NCI-H345 (cell line): ENCODE data around the gene COPRS.
"Not testable (repeated sequence)": the region's sequence is repeated elsewhere in the genome, so short reads cannot be mapped to it uniquely, and the experiment has no call there.

ENCODE experiments used
- DNase-seq: peaks from one replicate; lab custom pipeline; 2025; lab: John Stamatoyannopoulos, UW

The COPRS gene

GRCh38 chr17:31843070-31843745 is 15.8 kb downstream of the COPRS start:
- no peak for DNase-seq

GRCh38 chr17:31842195-31843069 is 16.6 kb downstream of the COPRS start:
- DNase-seq = peak; percentile 79

GRCh38 chr17:31841850-31842194 is 17.2 kb downstream of the COPRS start:
- no peak for DNase-seq

GRCh38 chr17:31838636-31839225 is 20.3 kb downstream of the COPRS start:
- DNase-seq = no peak

GRCh38 chr17:31835984-31836383 is 23.1 kb downstream of the COPRS start:
- DNase-seq = no peak

GRCh38 chr17:31834448-31834847 is 24.6 kb downstream of the COPRS start:
- DNase-seq = no peak

- no peak for DNase-seq
Observed at GRCh38 chr17:31832746-31833145, 26.3 kb downstream of the COPRS start.

- no peak for DNase-seq
Observed at GRCh38 chr17:31830971-31831858, 27.8 kb downstream of the COPRS start.

- no peak for DNase-seq
Observed at GRCh38 chr17:31829649-31830048, 29.4 kb downstream of the COPRS start.

GRCh38 chr17:31828955-31829354 is 30.1 kb downstream of the COPRS start:
- not testable (repeated sequence) for DNase-seq

- no peak for DNase-seq
Observed at GRCh38 chr17:31825961-31826691, 32.9 kb downstream of the COPRS start.

- DNase-seq = no peak
Observed at GRCh38 chr17:31824766-31825360, 34.2 kb downstream of the COPRS start.

GRCh38 chr17:31823014-31823413 is 36.0 kb downstream of the COPRS start:
- no peak for DNase-seq

GRCh38 chr17:31820691-31821435 is 38.2 kb downstream of the COPRS start:
- DNase-seq = no peak

GRCh38 chr17:31819578-31819977 is 39.5 kb downstream of the COPRS start:
- DNase-seq = no peak

- not testable (repeated sequence) for DNase-seq
Observed at GRCh38 chr17:31818863-31819262, 40.2 kb downstream of the COPRS start.

GRCh38 chr17:31815212-31815730 is 43.8 kb downstream of the COPRS start:
- no peak for DNase-seq

- no peak for DNase-seq
Observed at GRCh38 chr17:31811101-31811500, 47.9 kb downstream of the COPRS start.

- DNase-seq = not testable (repeated sequence)
Observed at GRCh38 chr17:31809876-31810275, 49.2 kb downstream of the COPRS start.

GRCh38 chr17:31808521-31809050 is 50.5 kb downstream of the COPRS start:
- no peak for DNase-seq
